ENCODE results near the gene VMP1.
"Not testable (repeated sequence)": the region's sequence is repeated elsewhere in the genome, so short reads cannot be mapped to it uniquely, and the experiment has no call there.

The VMP1 gene

GRCh38 chr17:59755069-59755468 lies 47.6 kb downstream of the VMP1 start:
- not testable (repeated sequence) for DNase-seq (ENCODE audit: low read depth)

- no peak for DNase-seq (ENCODE audit: low read depth)
Observed at GRCh38 chr17:59756236-59756818, 48.9 kb downstream of the VMP1 start.

GRCh38 chr17:59757043-59757442 lies 49.6 kb downstream of the VMP1 start:
- no peak for DNase-seq (ENCODE audit: low read depth)

GRCh38 chr17:59757470-59757869 lies 50.0 kb downstream of the VMP1 start:
- DNase-seq (ENCODE audit: low read depth): no peak

GRCh38 chr17:59757881-59758385 lies 50.5 kb downstream of the VMP1 start:
- DNase-seq (ENCODE audit: low read depth): no peak

GRCh38 chr17:59758998-59759651 lies 51.7 kb downstream of the VMP1 start:
- not testable (repeated sequence) for DNase-seq (ENCODE audit: low read depth)

- DNase-seq (ENCODE audit: low read depth): no peak
Observed at GRCh38 chr17:59760160-59760559, 52.7 kb downstream of the VMP1 start.

- DNase-seq (ENCODE audit: low read depth): no peak
Observed at GRCh38 chr17:59761385-59762048, 54.1 kb downstream of the VMP1 start.

GRCh38 chr17:59762049-59762823 lies 54.8 kb downstream of the VMP1 start:
- no peak for DNase-seq (ENCODE audit: low read depth)

- no peak for DNase-seq (ENCODE audit: low read depth)
Observed at GRCh38 chr17:59762824-59763374, 55.4 kb downstream of the VMP1 start.

- DNase-seq (ENCODE audit: low read depth): no peak
Observed at GRCh38 chr17:59763861-59764260, 56.4 kb downstream of the VMP1 start.

- no peak for DNase-seq (ENCODE audit: low read depth)
Observed at GRCh38 chr17:59764292-59764741, 56.9 kb downstream of the VMP1 start.

- DNase-seq (ENCODE audit: low read depth): no peak
Observed at GRCh38 chr17:59765038-59765437, 57.6 kb downstream of the VMP1 start.

- no peak for DNase-seq (ENCODE audit: low read depth)
Observed at GRCh38 chr17:59766491-59766890, 59.0 kb downstream of the VMP1 start.

- DNase-seq (ENCODE audit: low read depth): no peak
Observed at GRCh38 chr17:59767176-59767575, 59.7 kb downstream of the VMP1 start.

GRCh38 chr17:59769887-59770286 lies 62.4 kb downstream of the VMP1 start:
- no peak for DNase-seq (ENCODE audit: low read depth)

GRCh38 chr17:59771093-59771492 lies 63.6 kb downstream of the VMP1 start:
- no peak for DNase-seq (ENCODE audit: low read depth)

GRCh38 chr17:59775786-59776350 lies 68.4 kb downstream of the VMP1 start:
- no peak for DNase-seq (ENCODE audit: low read depth)

GRCh38 chr17:59776577-59776976 lies 69.1 kb downstream of the VMP1 start:
- DNase-seq (ENCODE audit: low read depth): no peak

GRCh38 chr17:59777033-59777432 lies 69.6 kb downstream of the VMP1 start:
- no peak for DNase-seq (ENCODE audit: low read depth)

- no peak for DNase-seq (ENCODE audit: low read depth)
Observed at GRCh38 chr17:59778996-59779395, 71.5 kb downstream of the VMP1 start.

- no peak for DNase-seq (ENCODE audit: low read depth)
Observed at GRCh38 chr17:59779521-59779920, 72.1 kb downstream of the VMP1 start.
